Astrocyte (in vitro differentiated cells and primary cell): ENCODE measurements around the gene AAMP. TPM values are rescaled to one million over a fixed set of nuclear protein-coding genes. Genes with fewer than 3 reads are reported as not detected.

Experiments
- DNase-seq: peaks from one replicate; pipeline ENCODE4 v3.0.0-alpha.2; 2010; ENCODE audit warnings: low read depth
- FAIRE-seq: peaks from 2 replicates; lab custom pipeline; 2011; peaks lifted over from hg19 to GRCh38; lab: Jason Lieb, UNC
- H2AFZ ChIP-seq: 2 replicates; pipeline ENCODE4 v1.6.0; 2012; ENCODE audit warnings: low read depth, low read length, inconsistent platforms
- H3K27ac ChIP-seq: 2 replicates; pipeline ENCODE4 v1.5.1; 2011; ENCODE audit warnings: low read depth, low read length, inconsistent platforms
- H3K27me3 ChIP-seq: 2 replicates; pipeline ENCODE4 v1.6.0; 2011; ENCODE audit warnings: low read length, inconsistent platforms; ENCODE audit not compliant: insufficient read depth
- H3K36me3 ChIP-seq: 2 replicates; pipeline ENCODE4 v1.5.1; 2011; ENCODE audit warnings: low read length, inconsistent platforms; ENCODE audit not compliant: insufficient read depth
- H3K4me1 ChIP-seq: 2 replicates; pipeline ENCODE4 v1.5.1; 2011; ENCODE audit warnings: low read length, inconsistent platforms; ENCODE audit not compliant: insufficient read depth
- H3K4me2 ChIP-seq: 2 replicates; pipeline ENCODE4 v1.6.0; 2012; ENCODE audit warnings: low read length, inconsistent platforms
- H3K4me3 ChIP-seq: 2 replicates; pipeline ENCODE4 v1.5.1; 2011; ENCODE audit warnings: low read depth, mild to moderate bottlenecking, low read length, inconsistent platforms; ENCODE audit not compliant: insufficient read depth
- H3K79me2 ChIP-seq: 2 replicates; pipeline ENCODE4 v1.6.0; 2012; ENCODE audit warnings: mild to moderate bottlenecking, low read length, inconsistent platforms; ENCODE audit not compliant: insufficient read depth
- H3K9ac ChIP-seq: 2 replicates; pipeline ENCODE4 v1.6.0; 2012; ENCODE audit warnings: mild to moderate bottlenecking, low read length, inconsistent platforms
- H3K9me3 ChIP-seq: 2 replicates; pipeline ENCODE4 v1.5.1; 2012; ENCODE audit warnings: low read depth, mild to moderate bottlenecking, low read length, inconsistent platforms; ENCODE audit not compliant: insufficient read depth
- H4K20me1 ChIP-seq: 2 replicates; pipeline ENCODE4 v1.6.0; 2012; ENCODE audit warnings: low read length, inconsistent platforms; ENCODE audit not compliant: insufficient read depth
- H3K27ac Mint-ChIP-seq: one replicate; pipeline ENCODE4 v1.8.0; 2021; ENCODE audit warnings: mild to moderate bottlenecking, mixed read lengths; ENCODE audit not compliant: unreplicated experiment
- H3K27me3 Mint-ChIP-seq: one replicate; pipeline ENCODE4 v1.8.0; 2021; ENCODE audit warnings: low read depth, mixed read lengths; ENCODE audit not compliant: unreplicated experiment
- H3K36me3 Mint-ChIP-seq: one replicate; pipeline ENCODE4 v1.8.0; 2021; ENCODE audit warnings: low read depth, mixed read lengths; ENCODE audit not compliant: unreplicated experiment
- H3K4me1 Mint-ChIP-seq: one replicate; pipeline ENCODE4 v1.8.0; 2021; ENCODE audit warnings: low read depth, mixed read lengths; ENCODE audit not compliant: unreplicated experiment
- H3K4me3 Mint-ChIP-seq: one replicate; pipeline ENCODE4 v1.8.0; 2021; ENCODE audit warnings: mild to moderate bottlenecking, moderate library complexity, mixed read lengths; ENCODE audit not compliant: unreplicated experiment
- H3K9me3 Mint-ChIP-seq: one replicate; pipeline ENCODE4 v1.8.0; 2021; ENCODE audit warnings: mild to moderate bottlenecking, mixed read lengths; ENCODE audit not compliant: unreplicated experiment
- CTCF ChIP-seq: IDR thresholded peaks from 2 replicates; pipeline ENCODE4 v1.5.1; 2011; ENCODE audit warnings: low read depth, mild to moderate bottlenecking, inconsistent platforms, low read length, moderate library complexity; ENCODE audit not compliant: insufficient read depth
- EZH2 ChIP-seq: IDR thresholded peaks from 2 replicates; pipeline ENCODE4 v1.6.1; 2012; ENCODE audit warnings: mild to moderate bottlenecking, low read length, inconsistent platforms; ENCODE audit not compliant: insufficient read depth
- total RNA-seq: library from RNA; stranded (reverse); gene quantifications from 2 replicates; pipeline ENCODE4 v1.2.1, GENCODE V29; 2021

Gene AAMP
- total RNA-seq, 1 donor from 2014 or later: 87.3 TPM

- H3K27me3 Mint-ChIP-seq: no peaks in the 10 kb centered on the region
- peaks cover 25% of the 10 kb centered on the region for H3K4me1 Mint-ChIP-seq
- H3K4me3 ChIP-seq: no peak overlapping the region
- no peaks in the 10 kb centered on the region for H3K9me3 Mint-ChIP-seq
- H3K9me3 ChIP-seq: no peaks in the 10 kb centered on the region
- no peak overlapping the region for H2AFZ ChIP-seq
- no peaks in the 10 kb centered on the region for H3K27me3 ChIP-seq
- peaks cover 31% of the 10 kb centered on the region for H3K36me3 Mint-ChIP-seq
- H3K27ac Mint-ChIP-seq: no peak overlapping the region
- peaks cover 4% of the 10 kb centered on the region for H3K4me1 ChIP-seq
- no peak overlapping the region for H3K4me3 Mint-ChIP-seq
- peaks cover 80% of the 10 kb centered on the region for H3K36me3 ChIP-seq
- DNase-seq (no peak), FAIRE-seq (no peak)
- no peak overlapping the region for H3K9ac ChIP-seq
- no peak overlapping the region for H3K4me2 ChIP-seq
- no peak for TF ChIP-seq EZH2
- TF ChIP-seq CTCF: no peak
- H3K27ac ChIP-seq: no peak overlapping the region
- H3K79me2 ChIP-seq: peaks cover 53% of the 10 kb centered on the region
- peaks cover 84% of the 10 kb centered on the region for H4K20me1 ChIP-seq
Measured at GRCh38 chr2:218244204-218244603, 25.7 kb downstream of the AAMP start.

GRCh38 chr2:218238887-218239286 is 31.1 kb downstream of the AAMP start:
- Mint-ChIP-seq H3K9me3 (no peaks in the 10 kb centered on the region), H3K36me3 (peaks cover 28% of the 10 kb centered on the region), H3K27ac (no peak overlapping the region), H3K4me1 (peaks cover 16% of the 10 kb centered on the region), H3K4me3 (no peak overlapping the region), H3K27me3 (no peaks in the 10 kb centered on the region)
- no peaks in the 10 kb centered on the region for H3K27me3 ChIP-seq
- no peak for TF ChIP-seq EZH2
- TF ChIP-seq CTCF: no peak
- H3K9ac ChIP-seq: no peak overlapping the region
- H3K36me3 ChIP-seq: peaks cover 88% of the 10 kb centered on the region
- no peak overlapping the region for H2AFZ ChIP-seq
- DNase-seq: no peak
- H3K9me3 ChIP-seq: no peaks in the 10 kb centered on the region
- no peak overlapping the region for H3K27ac ChIP-seq
- H3K4me3 ChIP-seq: no peak overlapping the region
- no peaks in the 10 kb centered on the region for H3K4me1 ChIP-seq
- peaks cover 52% of the 10 kb centered on the region for H3K79me2 ChIP-seq
- FAIRE-seq: no peak
- no peak overlapping the region for H3K4me2 ChIP-seq
- peaks cover 62% of the 10 kb centered on the region for H4K20me1 ChIP-seq

- H3K4me1 ChIP-seq: no peaks in the 10 kb centered on the region
- H3K27ac Mint-ChIP-seq: no peak overlapping the region
- H3K36me3 Mint-ChIP-seq: peaks cover 34% of the 10 kb centered on the region
- no peaks in the 10 kb centered on the region for H3K9me3 ChIP-seq
- no peak for FAIRE-seq
- TF ChIP-seq EZH2: no peak
- TF ChIP-seq CTCF: no peak
- no peak overlapping the region for H2AFZ ChIP-seq
- H4K20me1 ChIP-seq: peaks cover 54% of the 10 kb centered on the region
- H3K27me3 Mint-ChIP-seq: no peaks in the 10 kb centered on the region
- no peak overlapping the region for H3K27ac ChIP-seq
- H3K4me1 Mint-ChIP-seq: peaks cover 11% of the 10 kb centered on the region
- no peak overlapping the region for H3K4me3 ChIP-seq
- H3K79me2 ChIP-seq: peaks cover 53% of the 10 kb centered on the region
- H3K4me3 Mint-ChIP-seq: no peak overlapping the region
- no peak overlapping the region for H3K4me2 ChIP-seq
- no peak overlapping the region for H3K9ac ChIP-seq
- DNase-seq: no peak
- no peaks in the 10 kb centered on the region for H3K27me3 ChIP-seq
- H3K9me3 Mint-ChIP-seq: no peaks in the 10 kb centered on the region
- peaks cover 82% of the 10 kb centered on the region for H3K36me3 ChIP-seq
Measured at GRCh38 chr2:218236829-218237228, 33.1 kb downstream of the AAMP start.
